Keratinocyte (primary cell): Measurements from ENCODE around the gene ANOS1. TPM values are rescaled to one million over a fixed set of nuclear protein-coding genes. Genes with fewer than 3 reads are reported as not detected.

Source experiments
- DNase-seq: peaks from one replicate; pipeline ENCODE4 v3.0.0-alpha.2; 2011; ENCODE audit warnings: low read depth, missing footprints, low spot score
- FAIRE-seq: peaks from 2 replicates; lab custom pipeline; 2011; peaks lifted over from hg19 to GRCh38; lab: Jason Lieb, UNC
- H2AFZ ChIP-seq: 2 replicates; pipeline ENCODE4 v1.6.0; 2012; ENCODE audit warnings: low read length, control low read depth, inconsistent platforms; ENCODE audit not compliant: control insufficient read depth
- H3K27ac ChIP-seq: 2 replicates; pipeline ENCODE4 v1.5.1; 2011; ENCODE audit warnings: low read length; ENCODE audit not compliant: control insufficient read depth, insufficient read depth
- H3K27me3 ChIP-seq: 3 replicates; pipeline ENCODE4 v1.6.0; 2011; ENCODE audit warnings: low read length; ENCODE audit not compliant: control insufficient read depth, insufficient read depth; ENCODE audit errors: extremely low read depth
- H3K36me3 ChIP-seq, 2 experiments: 2 replicates in 1 of 2; 3 replicates in 1 of 2; pipeline ENCODE4 v1.5.1; 2011; ENCODE audit warnings: low read length in 2 of 2, mild to moderate bottlenecking in 1 of 2; ENCODE audit not compliant: control insufficient read depth in 2 of 2, insufficient read depth in 2 of 2; ENCODE audit errors: extremely low read depth in 1 of 2
- H3K4me1 ChIP-seq: 3 replicates; pipeline ENCODE4 v1.5.1; 2011; ENCODE audit warnings: low read length; ENCODE audit not compliant: control insufficient read depth, insufficient read depth; ENCODE audit errors: extremely low read depth
- H3K4me2 ChIP-seq: 3 replicates; pipeline ENCODE4 v1.6.0; 2011; ENCODE audit warnings: low read depth, low read length; ENCODE audit not compliant: control insufficient read depth, insufficient read depth; ENCODE audit errors: extremely low read depth
- H3K4me3 ChIP-seq, 3 experiments: fragments of 200-600 bp in 1 of 3; sonication (generic) in 1 of 3; 2 replicates in 2 of 3; 3 replicates in 1 of 3; pipeline ENCODE4 v1.5.1; 2011 to 2016; ENCODE audit warnings: low read length in 3 of 3, mild to moderate bottlenecking in 3 of 3, control low read depth in 2 of 3, inconsistent platforms in 1 of 3, low read depth in 1 of 3, mixed read lengths in 1 of 3, mixed run types in 1 of 3, moderate library complexity in 1 of 3; ENCODE audit not compliant: control insufficient read depth in 2 of 3, insufficient read depth in 2 of 3; ENCODE audit errors: extremely low read depth in 1 of 3
- H3K79me2 ChIP-seq: 2 replicates; pipeline ENCODE4 v1.6.0; 2012; ENCODE audit warnings: low read length; ENCODE audit not compliant: control insufficient read depth, insufficient read depth
- H3K9ac ChIP-seq: 3 replicates; pipeline ENCODE4 v1.6.0; 2011; ENCODE audit warnings: low read length; ENCODE audit not compliant: control insufficient read depth, insufficient read depth; ENCODE audit errors: extremely low read depth
- H3K9me1 ChIP-seq: 3 replicates; pipeline ENCODE4 v1.6.0; 2011; ENCODE audit warnings: low read length; ENCODE audit not compliant: control insufficient read depth, insufficient read depth; ENCODE audit errors: extremely low read depth
- H3K9me3 ChIP-seq: 2 replicates; pipeline ENCODE4 v1.5.1; 2012; ENCODE audit warnings: low read depth, low read length; ENCODE audit not compliant: control insufficient read depth
- H4K20me1 ChIP-seq: 3 replicates; pipeline ENCODE4 v1.6.0; 2011; ENCODE audit warnings: low read length; ENCODE audit not compliant: control insufficient read depth, insufficient read depth; ENCODE audit errors: extremely low read depth
- CTCF ChIP-seq, 3 experiments: IDR thresholded peaks in 1 of 3; conservative IDR thresholded peaks in 1 of 3; optimal IDR thresholded peaks in 1 of 3; 2 replicates in 2 of 3; 3 replicates in 1 of 3; pipeline versions ENCODE3 to v1.5.1; 2011; ENCODE audit warnings: low read length in 3 of 3, mild to moderate bottlenecking in 3 of 3, moderate library complexity in 2 of 3, control low read depth in 1 of 3, inconsistent platforms in 1 of 3; ENCODE audit not compliant: insufficient read depth in 2 of 3; ENCODE audit errors: extremely low read depth in 1 of 3
- EZH2 ChIP-seq: IDR thresholded peaks from one replicate; pipeline ENCODE4 v1.6.1; 2012; ENCODE audit warnings: inconsistent platforms, mild to moderate bottlenecking, low read length, moderate library complexity
- dilution Hi-C: fragments of 300-500 bp; cut with MboI; formaldehyde crosslinking; loops from one replicate; pipeline ENCODE4 v1.7.0; 2020; ENCODE audit warnings: low sequenced_read_pairs; ENCODE audit not compliant: extremely low pct_ligation_motif_present
- polyA plus RNA-seq, 5 experiments: library from polyadenylated mRNA; depleted of rRNA in 3 of 5; stranded (reverse) in 3 of 5; stranded (forward) in 1 of 5; unstranded in 1 of 5; fragments of >200 nt; gene quantifications; 1 replicate in 1 of 5; 2 replicates in 3 of 5; 3 replicates in 1 of 5; pipeline versions ENCODE4 v1.2.1 to v1.2.3, GENCODE V29; 2011 to 2012; ENCODE audit warnings: missing spikeins in 2 of 5, low read depth in 1 of 5, low replicate concordance in 1 of 5

ANOS1 gene
- polyA plus RNA-seq, 1 donor (not counting 4 experiments of a cell fraction or from before 2014, with no cell fraction given), result 4.0 TPM

GRCh38 chrX:8730812-8731558, 952 bp downstream of the ANOS1 start:
- no peak for FAIRE-seq
- H3K9ac ChIP-seq, result peak overlapping the region; percentile 15
- H3K79me2 ChIP-seq, result no peaks in the 10 kb centered on the region
- peak overlapping the region; percentile 42 to 59 (median 59) for H3K4me3 ChIP-seq
- H3K4me2 ChIP-seq, result peak overlapping the region; percentile 70
- dilution Hi-C loops, result no loop called here
- H2AFZ ChIP-seq, result peak overlapping the region; percentile 8
- DNase-seq, result no peak
- TF ChIP-seq EZH2 (no peak), CTCF (optimal IDR thresholded peaks at IDR 0.05 in 1 of 3, IDR thresholded peaks at IDR 0.05 in 1 of 3, conservative IDR thresholded peaks at IDR 0.05 in 1 of 3; ENCODE audit: extremely low read depth in 1 of 3, insufficient read depth in 2 of 3, low read length in 3 of 3) (no peak)
- no peak overlapping the region for H3K27ac ChIP-seq
- no peaks in the 10 kb centered on the region for H4K20me1 ChIP-seq
- H3K4me1 ChIP-seq, result peaks cover 3% of the 10 kb centered on the region
- no peaks in the 10 kb centered on the region for H3K9me3 ChIP-seq
- H3K36me3 ChIP-seq, result no peaks in the 10 kb centered on the region
- H3K9me1 ChIP-seq, result no peaks in the 10 kb centered on the region
- H3K27me3 ChIP-seq, result peaks cover 14% of the 10 kb centered on the region

GRCh38 chrX:8729811-8730210, 2.1 kb downstream of the ANOS1 start:
- Histone ChIP-seq H3K9ac (no peak overlapping the region), H3K9me3 (no peaks in the 10 kb centered on the region), H3K27ac (no peak overlapping the region), H3K27me3 (peaks cover 14% of the 10 kb centered on the region), H3K36me3 (no peaks in the 10 kb centered on the region), H4K20me1 (no peaks in the 10 kb centered on the region), H3K4me3 (no peak overlapping the region), H3K4me1 (peaks cover 3% of the 10 kb centered on the region), H2AFZ (no peak overlapping the region), H3K4me2 (peak overlapping the region; percentile 17), H3K79me2 (no peaks in the 10 kb centered on the region), H3K9me1 (no peaks in the 10 kb centered on the region)
- TF ChIP-seq EZH2, result no peak
- TF ChIP-seq CTCF (optimal IDR thresholded peaks at IDR 0.05 in 1 of 3, IDR thresholded peaks at IDR 0.05 in 1 of 3, conservative IDR thresholded peaks at IDR 0.05 in 1 of 3; ENCODE audit: extremely low read depth in 1 of 3, insufficient read depth in 2 of 3, low read length in 3 of 3), result no peak
- dilution Hi-C loops, result no loop called here
- no peak for DNase-seq
- no peak for FAIRE-seq
